GM23248 (cell line): Measurements from ENCODE around the gene CAMKMT.

Experiments used
- EZH2 ChIP-seq: fragments of 200-600 bp; sonication (generic); IDR thresholded peaks from 2 replicates; pipeline ENCODE4 v1.6.1; 2018; ENCODE audit warnings: antibody characterized with exemption, mild to moderate bottlenecking; ENCODE audit not compliant: insufficient read depth, poor library complexity, severe bottlenecking
- EZH2phosphoT487 ChIP-seq: fragments of 200-600 bp; sonication (generic); IDR thresholded peaks from 2 replicates; pipeline ENCODE4 v1.6.1; 2018; ENCODE audit warnings: antibody characterized with exemption, moderate library complexity, mild to moderate bottlenecking, low read depth; ENCODE audit not compliant: insufficient read depth

DNA sequence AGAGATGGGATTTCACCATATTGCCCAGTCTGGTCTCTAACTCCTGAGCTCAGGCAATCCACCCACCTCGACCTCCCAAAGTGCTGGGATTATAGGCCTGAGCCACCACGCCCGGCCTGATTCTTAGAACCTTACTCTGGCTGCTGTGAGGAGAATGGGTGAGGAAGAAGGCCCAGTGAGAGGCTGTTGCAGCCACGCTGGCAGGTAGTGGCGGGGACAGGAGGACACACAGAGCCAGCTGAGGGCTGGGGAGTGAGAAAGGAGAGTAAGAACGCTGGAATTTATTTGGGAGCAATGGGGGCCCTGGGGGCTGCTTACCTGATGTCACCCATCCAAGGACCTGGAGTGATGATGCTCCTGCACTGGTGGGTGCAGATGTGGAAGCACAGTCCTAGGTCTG is 425.9 kb downstream of the CAMKMT start:
- TF ChIP-seq EZH2 (no peak), EZH2phosphoT487 (no peak)
